Panc1 (cell line): ENCODE measurements around the gene SH3RF2. TPM values are rescaled to one million over a fixed set of nuclear protein-coding genes. Genes with fewer than 3 reads are reported as not detected.

ENCODE experiments used
- ATAC-seq: fragments of 200-7000 bp; cut with Tn5 transposase; 2 replicates; pipeline ENCODE4 v1.9.1; 2020; ENCODE audit warnings: mild to moderate bottlenecking, moderate library complexity
- BruUV-seq: library from RNA; stranded (reverse); fragments of 400-500 nt; replicated peaks from 2 replicates; lab custom pipeline; 2021; lab: Mats Ljungman, UMichigan
- CTCF ChIA-PET: fragments of 300-600 bp; sonication (Branson Sonifier 250); formaldehyde crosslinking; loops from one replicate; lab custom pipeline; 2022; ENCODE audit warnings: antibody characterized with exemption; lab: Charles Lee
- POLR2A ChIA-PET: fragments of 300-600 bp; sonication (Branson Sonifier 250); formaldehyde crosslinking; loops from one replicate; lab custom pipeline; 2022; ENCODE audit warnings: antibody characterized with exemption; lab: Charles Lee
- DNase-seq: peaks from one replicate; pipeline ENCODE4 v3.0.0-alpha.2; 2010; ENCODE audit warnings: low read depth, low spot score
- H3K27ac ChIP-seq: 2 replicates; pipeline ENCODE4 v1.5.1; 2011; ENCODE audit warnings: mild to moderate bottlenecking, low read length, inconsistent platforms
- H3K27me3 ChIP-seq: fragments of 200-500 bp; sonication (Bioruptor generic); 2 replicates; pipeline ENCODE4 v1.6.0; 2014; ENCODE audit warnings: low read length, inconsistent platforms; ENCODE audit not compliant: control insufficient read depth, insufficient read depth
- H3K36me3 ChIP-seq: fragments of 200-500 bp; sonication (Bioruptor generic); 2 replicates; pipeline ENCODE4 v1.5.1; 2014; ENCODE audit warnings: inconsistent platforms, mild to moderate bottlenecking, low read length, moderate library complexity; ENCODE audit not compliant: control insufficient read depth, insufficient read depth
- H3K4me1 ChIP-seq: 2 replicates; pipeline ENCODE4 v1.5.1; 2011; ENCODE audit warnings: inconsistent platforms, mild to moderate bottlenecking, low read length, moderate library complexity; ENCODE audit not compliant: control insufficient read depth, insufficient read depth
- H3K4me3 ChIP-seq, 2 experiments: 2 replicates each; pipeline ENCODE4 v1.5.1; 2011 to 2012; ENCODE audit warnings: low read depth in 2 of 2, low read length in 2 of 2, mild to moderate bottlenecking in 2 of 2, inconsistent platforms in 1 of 2, moderate library complexity in 1 of 2
- H3K9me3 ChIP-seq: fragments of 200-500 bp; sonication (Bioruptor generic); 2 replicates; pipeline ENCODE4 v1.5.1; 2014; ENCODE audit warnings: low read depth, mild to moderate bottlenecking, inconsistent platforms, low read length, moderate library complexity; ENCODE audit not compliant: control insufficient read depth, insufficient read depth
- POLR2AphosphoS5 ChIP-seq: IDR thresholded peaks from 2 replicates; pipeline ENCODE4 v1.6.1; 2012; ENCODE audit warnings: mild to moderate bottlenecking, low read depth, low read length, moderate library complexity
- REST ChIP-seq, 2 experiments: IDR thresholded peaks; 2 replicates each; pipeline ENCODE4 v1.6.1; 2011 to 2012; ENCODE audit warnings: low read depth in 2 of 2, control low read depth in 1 of 2, low read length in 1 of 2, mild to moderate bottlenecking in 1 of 2, moderate library complexity in 1 of 2; ENCODE audit not compliant: insufficient read depth in 1 of 2
- SIN3A ChIP-seq: IDR thresholded peaks from 2 replicates; pipeline ENCODE4 v1.6.1; 2012; ENCODE audit warnings: low read depth, mild to moderate bottlenecking, low read length, moderate library complexity, borderline replicate concordance; ENCODE audit not compliant: insufficient read depth
- TCF7L2 ChIP-seq: IDR thresholded peaks from 2 replicates; pipeline ENCODE4 v1.6.1; 2011; ENCODE audit warnings: mild to moderate bottlenecking, low read depth, low read length, inconsistent platforms
- in situ Hi-C: cut with HindIII; loops from 2 replicates; pipeline ENCODE4 v1.10.0; 2016; ENCODE audit warnings: low sequenced_read_pairs, low pct_unique_long_range_greater_than_20kb
- intact Hi-C: fragments of 100-400 bp; cut with micrococcal nuclease; formaldehyde crosslinking; loops from one replicate; pipeline ENCODE4 v1.10.0; 2022; ENCODE audit not compliant: unreplicated experiment
- total RNA-seq: library from RNA; stranded (reverse); gene quantifications from one replicate; pipeline ENCODE4 v1.2.1, GENCODE V29; 2021; ENCODE audit not compliant: unreplicated experiment
- TF ChIP-seq, protein P1 (sequence below): fragments of 450-650 bp; IDR thresholded peaks from 2 replicates; pipeline ENCODE4 v1.5.1; 2017; ENCODE audit warnings: mild to moderate bottlenecking

Gene SH3RF2
- total RNA-seq, 1 experiment from 2014 or later = 23.1 TPM

DNA sequence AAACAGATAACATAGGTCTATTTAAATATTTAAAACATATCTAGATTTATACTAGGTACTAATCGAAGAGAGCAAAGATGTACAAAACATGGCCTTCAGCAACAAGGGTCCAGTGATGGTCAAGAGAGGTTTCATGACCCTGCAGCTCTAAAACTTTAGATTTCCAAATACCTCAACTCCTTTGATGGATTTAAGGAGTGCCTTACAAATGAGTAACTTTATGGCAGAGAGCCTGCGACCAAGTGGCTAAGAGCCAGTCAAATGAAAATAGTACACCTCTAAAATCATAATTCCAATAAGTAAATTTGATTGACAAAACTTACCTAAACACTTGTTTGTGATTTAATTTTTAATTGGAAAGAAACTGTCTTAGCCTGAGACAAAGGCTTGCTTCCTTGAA lies 4.7 kb upstream of the SH3RF2 start:
- ChIA-PET POLR2A (no interaction called here), CTCF (no interaction called here)
- DNase-seq (no peak), ATAC-seq (no peak)
- H3K9me3 ChIP-seq = no peaks in the 10 kb centered on the region
- peaks cover 39% of the 10 kb centered on the region for H3K4me1 ChIP-seq
- intact Hi-C loops = no loop called here
- in situ Hi-C loops = no loop called here
- no peaks in the 10 kb centered on the region for H3K27me3 ChIP-seq
- BruUV-seq = no TSS peak
- no peak overlapping the region for H3K4me3 ChIP-seq
- peak overlapping the region; percentile 100; the same call in 1 of the 2 replicates for H3K27ac ChIP-seq
- H3K36me3 ChIP-seq = no peaks in the 10 kb centered on the region
- TF ChIP-seq POLR2AphosphoS5 (no peak), TCF7L2 (no peak), SIN3A (no peak), REST (IDR thresholded peaks at IDR 0.05; ENCODE audit: insufficient read depth in 1 of 2, low read depth in 2 of 2, low read length in 1 of 2) (no peak)
- TF ChIP-seq, protein P1, sequence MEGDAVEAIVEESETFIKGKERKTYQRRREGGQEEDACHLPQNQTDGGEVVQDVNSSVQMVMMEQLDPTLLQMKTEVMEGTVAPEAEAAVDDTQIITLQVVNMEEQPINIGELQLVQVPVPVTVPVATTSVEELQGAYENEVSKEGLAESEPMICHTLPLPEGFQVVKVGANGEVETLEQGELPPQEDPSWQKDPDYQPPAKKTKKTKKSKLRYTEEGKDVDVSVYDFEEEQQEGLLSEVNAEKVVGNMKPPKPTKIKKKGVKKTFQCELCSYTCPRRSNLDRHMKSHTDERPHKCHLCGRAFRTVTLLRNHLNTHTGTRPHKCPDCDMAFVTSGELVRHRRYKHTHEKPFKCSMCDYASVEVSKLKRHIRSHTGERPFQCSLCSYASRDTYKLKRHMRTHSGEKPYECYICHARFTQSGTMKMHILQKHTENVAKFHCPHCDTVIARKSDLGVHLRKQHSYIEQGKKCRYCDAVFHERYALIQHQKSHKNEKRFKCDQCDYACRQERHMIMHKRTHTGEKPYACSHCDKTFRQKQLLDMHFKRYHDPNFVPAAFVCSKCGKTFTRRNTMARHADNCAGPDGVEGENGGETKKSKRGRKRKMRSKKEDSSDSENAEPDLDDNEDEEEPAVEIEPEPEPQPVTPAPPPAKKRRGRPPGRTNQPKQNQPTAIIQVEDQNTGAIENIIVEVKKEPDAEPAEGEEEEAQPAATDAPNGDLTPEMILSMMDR = no peak

DNA sequence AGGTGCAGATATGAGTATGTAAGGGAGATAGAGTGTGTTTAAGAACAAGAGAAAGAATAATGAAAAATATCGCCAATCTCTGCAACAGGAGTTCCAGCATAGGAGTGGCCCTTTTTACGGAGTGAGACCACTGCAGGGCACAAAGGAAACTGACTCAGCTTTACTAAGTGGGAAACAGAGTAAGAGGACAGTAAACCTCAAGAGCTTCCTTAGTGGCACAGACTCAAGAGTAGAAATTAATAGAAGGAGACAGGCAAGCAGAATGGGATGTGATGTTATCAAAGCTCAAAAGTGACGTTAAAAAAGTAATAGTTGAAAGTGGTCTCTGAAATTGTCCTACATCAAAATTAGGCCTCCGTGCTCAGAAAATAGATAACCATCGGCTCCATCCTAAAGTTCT lies 2.1 kb upstream of the SH3RF2 start:
- ChIA-PET POLR2A (interaction anchor here (0.6 kb wide), 1 partner anchor 583 kb away, joined by 7 read pairs; no protein-coding TSS in a partner anchor), CTCF (no interaction called here)
- no peaks in the 10 kb centered on the region for H3K36me3 ChIP-seq
- H3K27ac ChIP-seq = peak overlapping the region; percentile 100
- no peaks in the 10 kb centered on the region for H3K9me3 ChIP-seq
- no peak for ATAC-seq
- no TSS peak for BruUV-seq
- H3K27me3 ChIP-seq = no peaks in the 10 kb centered on the region
- H3K4me1 ChIP-seq = peaks cover 46% of the 10 kb centered on the region
- TF ChIP-seq, protein P1 = no peak
- TF ChIP-seq TCF7L2 (no peak), SIN3A (no peak), POLR2AphosphoS5 (no peak)
- no peak overlapping the region for H3K4me3 ChIP-seq
- in situ Hi-C loops = no loop called here
- DNase-seq = no peak
- intact Hi-C loops = no loop called here
